Stimulated activated CD4-positive, alpha-beta T cell treated with anti-CD3 and anti-CD28 coated beads, Interleukin-2, amount 100 ng/mL, for 48 hours (primary cell): ENCODE measurements around the gene MTRR.
"Not testable (repeated sequence)": the region's sequence is repeated elsewhere in the genome, so short reads cannot be mapped to it uniquely, and the experiment has no call there.

ENCODE experiments used
- DNase-seq, 2 donors: peaks; one replicate each; pipeline ENCODE4 v3.0.0-alpha.2; 2020

The MTRR gene

DNA sequence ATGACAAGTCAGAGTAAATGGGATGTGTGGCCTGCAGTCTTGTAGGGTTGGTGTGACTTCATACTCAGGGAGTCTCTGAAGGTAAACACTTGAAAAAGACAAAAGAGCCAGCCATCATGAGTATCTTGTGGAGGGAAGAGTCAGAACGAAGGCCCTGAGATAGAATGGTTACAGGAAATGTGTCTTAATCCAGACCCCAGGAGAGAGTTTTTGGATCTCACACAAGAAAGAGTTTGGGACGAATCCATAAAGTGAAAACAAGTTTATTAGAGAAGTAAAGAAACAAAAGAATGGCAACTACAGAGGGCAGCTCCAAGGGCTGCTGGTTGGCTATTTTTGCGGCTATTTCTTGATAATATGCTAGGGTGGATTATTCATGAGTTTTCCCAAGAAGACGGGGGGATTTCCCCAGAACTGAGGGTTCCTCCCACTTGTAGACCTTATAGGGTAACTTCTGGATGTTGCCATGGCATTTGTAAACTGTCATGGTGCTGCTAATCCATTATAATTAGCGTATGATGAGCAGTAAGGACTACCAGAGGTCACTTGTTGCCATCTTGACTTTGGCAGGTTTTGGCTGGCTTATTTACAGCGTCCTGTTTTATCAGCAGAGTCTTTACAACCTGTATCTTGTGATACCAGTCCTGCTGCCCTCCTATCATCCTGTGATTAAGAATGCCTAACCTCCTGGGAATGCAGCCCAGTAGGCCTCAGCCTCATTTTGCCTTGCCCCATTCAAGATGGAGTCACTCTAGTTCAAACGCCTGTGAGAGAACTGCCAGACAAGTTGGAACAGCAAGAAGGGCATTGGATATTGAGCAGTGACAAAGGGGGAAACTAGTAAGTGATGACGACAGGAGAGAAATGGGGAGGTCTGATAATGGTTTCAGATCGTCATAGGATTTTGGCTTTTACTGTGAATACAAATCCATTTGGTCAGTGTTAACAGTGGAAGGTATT is 34.0 kb downstream of the MTRR start:
- no peak for DNase-seq

DNA sequence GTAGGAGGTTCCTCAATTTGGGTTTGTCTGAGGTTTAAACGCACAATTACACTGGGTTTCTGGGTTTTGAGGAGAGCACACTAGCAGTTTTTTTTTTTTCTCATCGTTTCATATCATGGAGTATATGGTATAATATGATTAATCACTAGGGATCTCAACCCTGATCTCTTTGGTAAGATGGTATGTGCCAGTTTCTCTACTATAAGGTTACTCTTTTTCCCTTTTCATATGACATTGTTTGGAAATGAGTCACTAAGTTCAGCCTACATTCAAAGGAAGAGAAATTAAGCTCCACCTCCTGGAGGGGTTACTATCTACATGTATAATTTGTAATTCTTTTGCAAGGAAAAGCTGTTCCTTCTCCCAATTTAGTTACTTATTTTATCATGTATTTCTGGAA is 35.2 kb downstream of the MTRR start:
- DNase-seq: no peak

DNA sequence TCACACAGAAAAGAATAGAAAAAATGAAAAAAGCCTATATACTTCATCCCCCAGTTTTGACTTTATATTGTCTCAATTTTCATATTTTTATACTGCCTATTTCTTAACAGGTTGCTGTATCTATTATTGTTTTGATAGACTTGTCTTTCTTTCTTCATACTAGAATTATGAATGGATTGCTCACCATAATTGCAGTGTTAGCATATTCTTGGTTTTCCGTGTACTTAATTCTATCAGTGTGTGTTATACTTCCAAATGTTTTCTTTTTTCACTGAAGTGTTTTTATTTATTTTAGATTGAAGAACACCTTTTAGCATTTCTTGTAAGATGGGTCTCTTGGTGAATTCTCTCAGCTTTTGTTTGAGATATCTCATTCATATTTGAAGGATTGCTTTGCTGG is 38.7 kb downstream of the MTRR start:
- no peak for DNase-seq

DNA sequence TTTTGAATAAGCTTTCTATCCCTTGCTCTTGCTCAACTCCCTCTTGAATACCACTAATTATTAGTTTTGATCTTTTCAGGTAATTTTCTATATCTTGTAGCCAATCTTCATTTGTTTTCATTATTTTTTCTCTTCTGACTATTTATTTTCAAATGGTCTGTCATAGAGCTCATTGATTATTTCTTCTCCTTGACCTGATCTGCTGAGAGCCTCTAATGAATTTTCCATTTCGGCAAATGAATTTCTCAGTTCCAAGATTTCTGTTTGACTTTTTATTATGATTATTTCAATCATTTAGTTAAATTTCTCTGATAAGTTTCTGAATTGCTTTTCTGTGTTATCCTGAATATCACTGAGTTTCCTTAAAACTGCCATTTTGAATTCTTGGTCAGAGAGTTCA is 39.4 kb downstream of the MTRR start:
- DNase-seq: no peak

DNA sequence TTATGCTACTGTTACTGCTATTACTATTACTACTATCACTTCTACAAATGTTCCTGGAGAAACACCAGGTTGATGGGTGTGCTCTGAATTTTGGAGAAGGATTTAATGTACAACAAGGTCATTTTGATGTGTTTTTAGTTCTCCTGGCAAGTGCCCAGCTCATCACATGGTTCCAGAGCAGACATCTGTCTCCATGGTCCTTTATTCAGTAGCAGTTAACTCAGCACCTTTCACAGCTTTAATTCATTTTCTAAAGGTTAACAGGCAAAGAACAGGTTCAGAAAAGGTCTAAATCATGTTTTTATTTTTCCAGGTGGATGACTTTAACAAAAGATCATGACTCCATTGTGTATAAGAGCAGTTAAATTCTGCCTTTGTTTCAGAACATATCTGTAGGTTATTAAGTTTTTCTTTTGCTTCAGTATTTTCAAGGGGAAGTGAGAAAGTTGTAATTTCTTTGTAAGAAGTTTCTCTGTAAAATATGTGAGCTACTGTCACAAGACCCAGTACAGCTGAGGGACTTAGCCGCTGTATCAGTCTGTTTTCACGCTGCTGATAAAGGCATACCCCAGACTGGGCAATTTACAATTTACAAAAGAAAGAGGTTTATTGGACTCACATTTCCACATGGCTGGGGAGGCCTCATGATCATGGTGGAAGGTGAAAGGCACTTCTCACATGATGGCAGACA is 41.9 kb downstream of the MTRR start:
- no peak for DNase-seq

DNA sequence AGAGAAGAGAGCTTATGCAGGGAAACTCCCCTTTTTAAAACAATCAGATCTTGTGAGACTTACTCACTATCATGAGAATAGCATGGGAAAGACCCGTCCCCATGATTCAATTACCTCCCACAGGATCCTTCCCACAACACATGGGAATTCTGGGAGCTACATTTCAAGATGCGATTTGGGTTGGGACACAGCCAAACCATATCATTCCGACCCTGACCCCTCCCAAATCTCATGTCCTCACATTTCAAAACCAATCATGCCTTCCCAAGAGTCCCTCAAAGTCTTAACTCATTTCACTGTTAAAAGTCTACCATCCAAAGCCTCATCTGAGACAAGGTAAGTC is 42.5 kb downstream of the MTRR start:
- DNase-seq: not testable (repeated sequence)

DNA sequence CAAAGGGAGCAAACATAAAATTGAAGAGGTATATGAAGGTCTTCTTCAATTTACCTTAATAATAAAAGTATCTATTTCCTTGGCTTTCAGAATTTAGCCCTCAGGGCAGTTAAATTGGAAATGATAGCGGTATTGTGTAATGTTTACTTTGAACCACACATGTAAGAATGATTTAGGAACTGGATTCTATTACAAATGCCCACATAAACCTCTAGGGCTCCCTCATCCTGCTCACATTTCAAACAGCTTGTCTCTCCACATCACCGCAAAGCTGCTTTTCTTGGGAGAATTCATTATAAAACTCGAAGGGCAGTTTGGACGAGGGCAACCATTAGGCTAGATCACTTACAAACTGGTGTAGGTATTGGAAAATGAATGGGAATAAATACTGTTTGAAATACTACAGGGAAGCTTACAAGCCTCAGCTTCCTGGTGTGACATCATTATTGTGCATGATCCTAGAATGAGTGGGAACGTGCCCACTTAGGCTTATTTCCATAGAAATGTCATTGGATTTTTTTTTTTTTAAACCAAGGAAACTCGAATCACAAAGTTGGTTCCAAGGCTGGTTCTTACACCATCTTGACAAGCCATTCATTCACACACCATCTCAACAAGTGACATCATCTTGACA is 47.3 kb downstream of the MTRR start:
- DNase-seq: no peak

DNA sequence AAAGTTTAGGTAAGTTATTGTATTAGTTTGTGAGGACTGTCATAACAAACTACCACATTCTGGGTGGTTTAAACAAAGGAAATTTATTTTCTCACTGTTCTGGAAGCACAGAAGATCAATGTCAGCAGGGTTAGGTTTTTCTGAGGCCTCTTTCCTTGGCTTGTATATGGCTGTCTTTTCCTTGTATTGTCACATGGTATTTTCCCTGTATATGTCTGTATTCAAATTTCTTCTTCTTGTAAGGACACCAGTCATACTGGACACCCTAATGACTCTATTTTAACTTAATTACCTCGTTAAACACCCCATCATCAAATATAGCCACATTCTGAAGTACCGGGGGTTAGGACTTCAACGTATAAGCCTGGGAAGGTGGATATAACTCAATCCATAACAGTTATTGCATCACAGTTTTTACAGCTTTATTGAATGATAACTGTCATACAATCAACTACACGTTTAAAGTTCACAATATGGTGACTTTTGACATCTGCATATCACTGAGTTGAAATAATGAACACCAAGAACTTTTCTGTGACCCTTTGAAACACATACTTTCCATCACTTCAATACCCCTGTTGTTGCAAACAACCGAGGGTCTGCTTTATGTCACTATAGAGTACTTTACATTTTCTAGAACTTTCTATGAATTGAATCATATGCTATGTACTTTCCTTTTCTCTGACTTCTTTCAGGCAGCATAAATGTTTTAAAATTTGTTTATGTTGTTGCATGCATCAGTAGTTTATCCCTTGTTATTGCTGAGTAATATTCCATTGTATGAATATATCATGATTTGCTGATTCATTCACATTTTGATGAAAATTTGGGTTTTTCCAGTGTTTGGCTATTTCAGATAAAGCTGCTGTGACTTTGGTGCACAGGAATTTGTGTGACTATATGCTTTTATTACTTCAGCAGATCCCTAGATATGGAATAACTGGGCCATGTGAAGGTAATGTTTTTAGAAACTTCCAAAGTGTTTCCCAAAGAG is 48.5 kb downstream of the MTRR start:
- no peak for DNase-seq

DNA sequence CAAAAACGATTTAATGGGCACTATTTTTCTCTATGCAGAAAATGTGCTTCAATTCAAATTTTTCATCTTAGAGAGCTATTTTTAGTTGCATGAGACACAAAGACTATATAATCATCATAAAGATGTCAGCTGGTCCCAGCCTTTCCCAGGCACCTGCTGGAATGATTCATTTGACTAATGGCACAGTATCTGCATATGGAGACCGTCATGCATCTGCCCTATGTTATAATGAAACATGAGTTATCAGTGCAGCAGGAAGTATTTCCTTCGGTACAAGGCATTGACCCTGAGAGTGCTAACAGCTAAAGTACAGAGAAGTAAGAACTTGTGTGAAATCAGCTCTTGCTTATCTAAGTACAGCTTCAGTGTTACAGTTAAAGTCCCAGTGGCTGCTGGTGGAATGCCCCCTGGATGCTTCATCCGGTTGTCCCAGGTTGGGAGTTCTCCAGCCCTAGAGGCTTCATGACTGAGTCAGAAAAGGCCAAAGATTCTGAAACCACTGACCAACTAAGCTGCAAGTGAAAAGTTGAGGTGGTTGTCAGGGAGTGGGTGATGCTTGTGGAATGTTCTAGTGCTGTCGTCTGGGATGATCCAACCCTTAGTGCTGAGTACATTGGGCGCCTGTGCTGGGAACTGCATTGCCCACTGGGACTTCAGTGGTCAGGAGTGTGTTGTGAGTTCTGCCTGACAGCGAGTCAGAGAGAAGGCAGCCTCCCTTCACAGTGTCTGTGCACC is 57.2 kb downstream of the MTRR start:
- no peak for DNase-seq

DNA sequence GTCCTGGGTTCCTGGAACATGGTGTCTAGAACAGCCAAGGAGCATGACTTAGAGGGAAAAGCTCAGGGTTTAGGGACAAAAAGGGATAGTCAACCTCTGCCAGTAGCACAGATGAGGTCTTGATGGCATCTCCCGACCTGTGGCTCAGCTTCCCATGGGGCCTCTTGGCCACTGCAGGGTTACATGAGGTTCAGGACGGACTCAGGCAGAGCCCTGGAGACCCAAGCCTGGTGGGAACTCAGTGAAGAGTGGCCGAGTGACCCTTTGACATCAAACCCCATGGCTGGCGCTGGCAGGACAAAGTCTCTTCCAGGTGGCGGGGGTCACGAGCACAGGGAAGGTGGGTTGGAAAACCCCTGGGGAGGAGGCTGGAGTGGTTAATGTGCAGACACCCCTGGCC is 57.8 kb downstream of the MTRR start:
- no peak for DNase-seq

DNA sequence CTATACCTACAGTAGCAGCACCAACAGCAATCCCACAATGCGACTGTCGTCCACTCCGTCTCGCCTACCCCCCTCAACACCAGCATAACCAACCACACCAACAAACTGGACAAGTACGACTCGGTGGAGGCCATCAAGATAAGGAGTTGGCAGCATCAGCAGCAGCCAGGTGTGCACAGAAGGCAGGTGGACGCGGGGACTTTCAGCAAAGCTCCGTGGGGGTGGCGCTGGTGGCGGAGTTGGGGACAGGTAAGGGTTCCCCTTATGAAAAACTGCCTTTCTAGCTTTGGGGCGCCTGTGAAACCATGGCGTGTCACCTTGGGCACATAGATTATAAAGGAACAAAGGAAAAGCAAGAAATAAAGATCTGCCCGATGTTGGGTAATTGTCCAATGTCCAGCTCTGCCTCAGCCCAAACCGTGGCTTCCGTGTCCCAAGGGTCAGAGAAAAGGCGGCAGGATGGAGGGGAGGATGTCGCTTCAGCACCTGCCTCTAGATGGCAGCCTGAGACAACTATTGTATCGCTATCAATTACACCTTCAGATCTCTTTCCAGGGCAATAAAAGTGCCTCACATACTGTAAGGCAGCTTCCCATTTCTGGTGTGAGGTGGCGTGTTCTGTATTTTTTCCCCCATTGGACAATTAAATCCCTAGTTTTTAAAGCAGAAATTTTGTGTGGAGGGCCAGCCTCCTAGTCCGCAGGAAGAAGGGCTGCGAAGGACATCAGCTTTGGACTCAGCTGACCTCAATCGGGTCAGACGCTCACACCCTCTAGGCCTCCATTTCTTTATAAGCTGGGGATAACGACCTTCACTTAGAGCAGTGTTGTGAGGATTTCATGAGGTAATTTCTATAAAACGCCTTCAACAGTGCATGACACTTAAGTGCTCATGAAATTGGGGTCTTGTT is 58.8 kb downstream of the MTRR start:
- DNase-seq: peak; percentile 24 to 31

DNA sequence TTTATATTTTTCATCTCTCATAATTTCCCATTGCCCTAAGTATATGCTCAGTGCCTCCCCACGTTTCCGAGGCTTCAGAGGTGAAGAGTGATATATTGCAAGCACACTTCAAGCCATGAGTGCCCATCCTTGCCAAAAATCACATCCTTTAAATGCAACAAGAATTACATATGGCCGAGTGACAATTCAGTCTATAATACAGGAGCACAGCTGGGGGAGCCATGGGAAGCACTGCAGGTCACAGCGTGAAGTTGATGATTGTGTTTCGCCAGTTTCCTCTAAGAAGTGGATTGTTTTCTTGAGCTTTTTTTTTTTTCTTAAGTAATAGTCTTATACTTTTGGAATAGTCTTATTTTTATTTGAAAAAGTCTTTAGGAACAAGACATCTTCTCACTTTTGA is 61.1 kb downstream of the MTRR start:
- no peak for DNase-seq

DNA sequence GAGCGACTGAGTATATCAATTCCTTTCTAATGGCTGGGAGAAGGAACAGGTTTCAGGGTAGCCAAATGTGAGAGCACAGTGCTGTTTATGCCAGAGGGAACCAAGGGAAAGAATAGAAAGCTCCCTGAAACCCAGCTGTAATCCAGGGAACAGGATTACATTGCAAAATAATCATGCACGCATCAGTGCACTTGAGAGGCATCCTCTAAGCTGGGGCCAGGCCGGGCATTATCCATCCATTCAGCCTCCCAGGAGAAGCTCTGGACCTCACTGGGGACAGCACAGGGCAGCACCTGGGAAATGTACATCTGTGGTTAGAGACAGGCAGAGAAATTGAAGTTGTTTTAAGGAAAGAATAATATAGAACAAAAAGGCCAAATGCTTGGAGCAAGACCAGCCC is 72.7 kb downstream of the MTRR start:
- no peak for DNase-seq

DNA sequence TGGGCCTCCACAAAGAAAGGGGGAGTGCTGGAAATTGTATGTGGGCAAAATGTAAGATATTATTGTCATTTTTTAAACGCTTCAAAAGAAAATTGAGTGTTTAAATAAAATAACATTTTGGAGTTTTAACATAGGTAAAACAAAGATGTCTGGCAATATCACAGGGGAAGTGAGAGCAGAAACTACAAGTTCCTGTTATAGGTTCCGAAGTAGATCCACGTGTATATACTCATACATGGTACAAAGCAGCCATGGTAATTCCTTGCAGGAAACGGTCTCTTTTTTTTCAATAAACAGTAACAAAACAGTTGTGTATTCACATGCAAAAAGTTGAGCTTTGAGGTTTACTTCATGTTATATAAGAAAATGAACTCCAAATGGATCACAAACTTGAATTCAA is 78.4 kb downstream of the MTRR start:
- DNase-seq: no peak
